ENCODE data around the gene HOXC11.

HOXC11 gene

GRCh38 chr12:53954694-53955035 lies 18.3 kb upstream of the HOXC11 start, which contains the start of gene HOXC12:
Gene HOXC12 (plus strand): TSS chr12:53954903. CDS start chr12:53954930, 27 bp downstream.
- Histone ChIP-seq H3K4me3 (ENCODE audit: low read depth in 1 of 2, low read length in 2 of 2) (no peak within 1 kb of the TSS), H3K4me1 (ENCODE audit: insufficient read depth, low read length) (peaks cover 6% of the 10 kb centered on the region), H3K27ac (ENCODE audit: low read depth, low read length) (no peak within 1 kb of the TSS), H3K27me3 (ENCODE audit: control insufficient read depth in 1 of 2, insufficient read depth in 2 of 2, low read length in 2 of 2) (peaks cover 92 to 98% of the 10 kb centered on the region in 2 donors), H3K36me3 (ENCODE audit: insufficient read depth, low read length) (no peaks in the 10 kb centered on the region), H3K9ac (ENCODE audit: low read length) (no peak within 1 kb of the TSS), H3K9me3 (ENCODE audit: low read length) (no peaks in the 10 kb centered on the region)

GRCh38 chr12:53955036-53955775 lies 17.7 kb upstream of the HOXC11 start:
- Histone ChIP-seq H3K27me3 (ENCODE audit: control insufficient read depth in 1 of 2, insufficient read depth in 2 of 2, low read length in 2 of 2) (peaks cover 94 to 98% of the 10 kb centered on the region in 2 donors), H3K4me3 (ENCODE audit: low read depth in 1 of 2, low read length in 2 of 2) (no peak overlapping the region), H3K36me3 (ENCODE audit: insufficient read depth, low read length) (no peaks in the 10 kb centered on the region), H3K9me3 (ENCODE audit: low read length) (no peaks in the 10 kb centered on the region), H3K9ac (ENCODE audit: low read length) (no peak overlapping the region), H3K27ac (ENCODE audit: low read depth, low read length) (no peak overlapping the region), H3K4me1 (ENCODE audit: insufficient read depth, low read length) (peaks cover 6% of the 10 kb centered on the region)

- H3K9ac ChIP-seq (ENCODE audit: low read length), result no peak overlapping the region
- peaks cover 94 to 98% of the 10 kb centered on the region in 2 donors for H3K27me3 ChIP-seq (ENCODE audit: control insufficient read depth in 1 of 2, insufficient read depth in 2 of 2, low read length in 2 of 2)
- no peaks in the 10 kb centered on the region for H3K36me3 ChIP-seq (ENCODE audit: insufficient read depth, low read length)
- no peaks in the 10 kb centered on the region for H3K9me3 ChIP-seq (ENCODE audit: low read length)
- H3K27ac ChIP-seq (ENCODE audit: low read depth, low read length), result no peak overlapping the region
- H3K4me1 ChIP-seq (ENCODE audit: insufficient read depth, low read length), result peaks cover 6% of the 10 kb centered on the region
- no peak overlapping the region for H3K4me3 ChIP-seq (ENCODE audit: low read depth in 1 of 2, low read length in 2 of 2)
Observed at GRCh38 chr12:53955776-53956250, 17.1 kb upstream of the HOXC11 start.

GRCh38 chr12:53956251-53956887 lies 16.6 kb upstream of the HOXC11 start:
- H3K27me3 ChIP-seq (ENCODE audit: control insufficient read depth in 1 of 2, insufficient read depth in 2 of 2, low read length in 2 of 2), result peaks cover 89 to 98% of the 10 kb centered on the region in 2 donors
- H3K36me3 ChIP-seq (ENCODE audit: insufficient read depth, low read length), result no peaks in the 10 kb centered on the region
- H3K9me3 ChIP-seq (ENCODE audit: low read length), result no peaks in the 10 kb centered on the region
- H3K9ac ChIP-seq (ENCODE audit: low read length), result no peak overlapping the region
- H3K4me1 ChIP-seq (ENCODE audit: insufficient read depth, low read length), result peaks cover 3% of the 10 kb centered on the region
- no peak overlapping the region for H3K27ac ChIP-seq (ENCODE audit: low read depth, low read length)
- H3K4me3 ChIP-seq (ENCODE audit: low read depth in 1 of 2, low read length in 2 of 2), result no peak overlapping the region

- no peaks in the 10 kb centered on the region for H3K36me3 ChIP-seq (ENCODE audit: insufficient read depth, low read length)
- no peak overlapping the region for H3K4me3 ChIP-seq (ENCODE audit: low read depth in 1 of 2, low read length in 2 of 2)
- H3K27ac ChIP-seq (ENCODE audit: low read depth, low read length), result no peak overlapping the region
- H3K9me3 ChIP-seq (ENCODE audit: low read length), result no peaks in the 10 kb centered on the region
- no peaks in the 10 kb centered on the region for H3K4me1 ChIP-seq (ENCODE audit: insufficient read depth, low read length)
- H3K9ac ChIP-seq (ENCODE audit: low read length), result no peak overlapping the region
- H3K27me3 ChIP-seq (ENCODE audit: control insufficient read depth in 1 of 2, insufficient read depth in 2 of 2, low read length in 2 of 2), result peaks cover 88 to 98% of the 10 kb centered on the region in 2 donors
Observed at GRCh38 chr12:53956914-53957536, 15.9 kb upstream of the HOXC11 start.

- H3K4me3 ChIP-seq (ENCODE audit: low read depth in 1 of 2, low read length in 2 of 2), result no peak overlapping the region
- no peaks in the 10 kb centered on the region for H3K4me1 ChIP-seq (ENCODE audit: insufficient read depth, low read length)
- no peaks in the 10 kb centered on the region for H3K9me3 ChIP-seq (ENCODE audit: low read length)
- H3K27ac ChIP-seq (ENCODE audit: low read depth, low read length), result no peak overlapping the region
- no peak overlapping the region for H3K9ac ChIP-seq (ENCODE audit: low read length)
- peaks cover 83 to 98% of the 10 kb centered on the region in 2 donors for H3K27me3 ChIP-seq (ENCODE audit: control insufficient read depth in 1 of 2, insufficient read depth in 2 of 2, low read length in 2 of 2)
- no peaks in the 10 kb centered on the region for H3K36me3 ChIP-seq (ENCODE audit: insufficient read depth, low read length)
Observed at GRCh38 chr12:53958128-53958527, 14.8 kb upstream of the HOXC11 start.

- H3K9me3 ChIP-seq (ENCODE audit: low read length), result no peaks in the 10 kb centered on the region
- H3K4me3 ChIP-seq (ENCODE audit: low read depth in 1 of 2, low read length in 2 of 2), result no peak overlapping the region
- H3K4me1 ChIP-seq (ENCODE audit: insufficient read depth, low read length), result no peaks in the 10 kb centered on the region
- no peaks in the 10 kb centered on the region for H3K36me3 ChIP-seq (ENCODE audit: insufficient read depth, low read length)
- no peak overlapping the region for H3K27ac ChIP-seq (ENCODE audit: low read depth, low read length)
- peaks cover 81 to 97% of the 10 kb centered on the region in 2 donors for H3K27me3 ChIP-seq (ENCODE audit: control insufficient read depth in 1 of 2, insufficient read depth in 2 of 2, low read length in 2 of 2)
- H3K9ac ChIP-seq (ENCODE audit: low read length), result no peak overlapping the region
Observed at GRCh38 chr12:53959314-53959713, 13.6 kb upstream of the HOXC11 start.

- Histone ChIP-seq H3K27me3 (ENCODE audit: control insufficient read depth in 1 of 2, insufficient read depth in 2 of 2, low read length in 2 of 2) (peaks cover 84 to 97% of the 10 kb centered on the region in 2 donors), H3K9me3 (ENCODE audit: low read length) (no peaks in the 10 kb centered on the region)
Observed at GRCh38 chr12:53960187-53961024, 12.5 kb upstream of the HOXC11 start.

GRCh38 chr12:53961025-53961761 lies 11.7 kb upstream of the HOXC11 start:
- no peaks in the 10 kb centered on the region for H3K36me3 ChIP-seq (ENCODE audit: insufficient read depth, low read length)
- H3K9me3 ChIP-seq (ENCODE audit: low read length), result no peaks in the 10 kb centered on the region
- H3K27ac ChIP-seq (ENCODE audit: low read depth, low read length), result no peak overlapping the region
- no peak overlapping the region for H3K4me3 ChIP-seq (ENCODE audit: low read depth in 1 of 2, low read length in 2 of 2)
- H3K4me1 ChIP-seq (ENCODE audit: insufficient read depth, low read length), result peaks cover 7% of the 10 kb centered on the region
- no peak overlapping the region for H3K9ac ChIP-seq (ENCODE audit: low read length)
- peaks cover 83 to 97% of the 10 kb centered on the region in 2 donors for H3K27me3 ChIP-seq (ENCODE audit: control insufficient read depth in 1 of 2, insufficient read depth in 2 of 2, low read length in 2 of 2)

More at GRCh38 chr12:53960187-53961024, 12.5 kb upstream of the HOXC11 start:
- peaks cover 3% of the 10 kb centered on the region for H3K4me1 ChIP-seq (ENCODE audit: insufficient read depth, low read length)
- no peak overlapping the region for H3K4me3 ChIP-seq (ENCODE audit: low read depth in 1 of 2, low read length in 2 of 2)
- H3K27ac ChIP-seq (ENCODE audit: low read depth, low read length), result no peak overlapping the region
- H3K9ac ChIP-seq (ENCODE audit: low read length), result no peak overlapping the region
- H3K36me3 ChIP-seq (ENCODE audit: insufficient read depth, low read length), result no peaks in the 10 kb centered on the region

GRCh38 chr12:53963005-53963404 lies 9.9 kb upstream of the HOXC11 start:
- Histone ChIP-seq H3K9me3 (ENCODE audit: low read length) (no peaks in the 10 kb centered on the region), H3K4me3 (ENCODE audit: low read depth in 1 of 2, low read length in 2 of 2) (no peak overlapping the region), H3K27me3 (ENCODE audit: control insufficient read depth in 1 of 2, insufficient read depth in 2 of 2, low read length in 2 of 2) (peaks cover 83 to 97% of the 10 kb centered on the region in 2 donors), H3K4me1 (ENCODE audit: insufficient read depth, low read length) (peaks cover 11% of the 10 kb centered on the region), H3K27ac (ENCODE audit: low read depth, low read length) (no peak overlapping the region), H3K9ac (ENCODE audit: low read length) (no peak overlapping the region), H3K36me3 (ENCODE audit: insufficient read depth, low read length) (no peaks in the 10 kb centered on the region)
